Glomerular endothelial cell (primary cell): ENCODE results near the gene SPDEF. TPM values are rescaled to one million over a fixed set of nuclear protein-coding genes. Genes with fewer than 3 reads are reported as not detected.

Experiments used
- DNase-seq: peaks from one replicate; pipeline ENCODE4 v3.0.0-alpha.2; 2011; ENCODE audit warnings: low read depth, low spot score; ENCODE audit errors: extremely low read depth
- total RNA-seq: library from RNA; depleted of rRNA; stranded (reverse); fragments of >200 nt; gene quantifications from 2 replicates; pipeline ENCODE4 v1.2.3, GENCODE V29; 2015

The SPDEF gene
- total RNA-seq, 1 donor from 2014 or later, result not detected

DNA sequence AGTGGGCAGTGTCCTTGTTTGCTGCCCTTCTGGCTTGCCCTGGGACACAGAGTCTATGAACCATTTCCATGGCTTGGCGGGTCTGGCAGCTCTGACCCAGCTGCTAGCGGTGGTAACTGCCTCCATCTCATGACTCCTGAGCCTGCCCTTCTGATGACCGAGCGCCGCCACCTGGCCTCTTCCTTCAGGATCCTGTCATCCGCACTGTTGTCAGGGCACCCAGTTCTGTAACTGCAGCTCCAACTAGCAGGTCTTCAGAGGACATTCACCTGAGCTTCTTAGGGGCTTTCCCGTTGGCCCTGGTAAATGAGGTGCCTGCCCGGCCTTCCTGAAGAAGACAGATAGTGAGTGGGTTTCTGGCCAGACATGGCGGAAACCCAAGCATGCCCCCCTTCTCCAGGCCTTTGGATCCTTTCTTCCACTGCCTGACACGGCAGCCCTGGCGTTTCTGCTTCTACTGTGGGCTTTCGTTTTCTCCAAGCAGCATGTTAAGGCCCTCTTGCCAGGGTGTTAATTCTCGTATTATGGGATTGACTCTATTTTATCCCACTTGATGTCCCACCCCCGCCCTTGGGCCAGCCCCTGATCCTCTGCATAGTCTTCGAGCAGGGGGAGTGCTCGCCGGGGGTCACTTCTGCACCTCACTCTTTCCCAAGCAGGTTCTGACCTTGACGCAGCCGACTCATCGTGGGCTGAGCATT lies 65.6 kb downstream of the SPDEF start:
- no peak for DNase-seq

DNA sequence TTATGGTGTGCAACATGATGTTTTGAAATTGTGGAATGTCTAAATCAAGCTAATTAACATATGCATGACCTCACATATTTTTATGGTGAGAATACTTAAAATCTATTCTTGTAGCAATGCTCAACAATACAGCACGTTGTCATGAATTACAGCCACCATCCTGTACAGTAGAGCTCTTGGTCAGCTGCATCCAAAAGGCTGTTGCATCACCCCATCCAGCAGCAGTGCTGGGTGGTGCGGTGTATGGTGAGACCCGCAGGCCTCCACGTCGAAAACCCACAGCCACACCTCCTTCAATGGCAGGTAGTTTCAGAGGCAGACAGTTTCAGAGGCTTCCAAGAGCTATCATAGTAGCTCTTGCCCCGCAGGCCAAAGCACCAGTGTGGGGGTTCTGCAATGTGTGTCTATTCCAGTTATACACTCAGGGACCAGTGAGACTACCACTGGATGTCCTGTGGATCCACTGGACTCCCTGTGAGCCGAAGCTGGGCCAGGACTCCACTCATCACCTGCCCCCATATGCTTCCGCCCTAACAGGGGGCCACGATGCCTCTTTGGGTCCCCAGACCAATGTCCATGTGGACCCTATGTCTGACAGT lies 66.8 kb downstream of the SPDEF start:
- DNase-seq, result no peak

Other genes with a start within 250 kb of the SPDEF start
- 31.2 and 33.5 TPM in 2 replicates for gene NUDT3, start 163.7 kb downstream of the SPDEF start, total RNA-seq
- gene RPS10, start 130.3 kb downstream of the SPDEF start, total RNA-seq, result 1,516 and 2,726 TPM in 2 replicates
- not detected in 2 replicates for gene PACSIN1, start 90.3 kb downstream of the SPDEF start, total RNA-seq
- gene ILRUN, start 140.4 kb upstream of the SPDEF start, total RNA-seq, result 32.9 and 40.4 TPM in 2 replicates
- 105 and 118 TPM in 2 replicates for gene SNRPC, start 201.2 kb upstream of the SPDEF start, total RNA-seq
- gene BLTP3A, start 235.8 kb upstream of the SPDEF start, total RNA-seq, result 5.5 and 9.0 TPM in 2 replicates